Left renal pelvis (tissue), 4 donors: ENCODE results near the gene HEPN1. TPM values are rescaled to one million over a fixed set of nuclear protein-coding genes. Genes with fewer than 3 reads are reported as not detected.

Experiments
- DNase-seq, 4 donors: peaks; one replicate each; pipeline ENCODE4 v3.0.0-alpha.2; 2013; ENCODE audit warnings: low read depth in 4 of 4, low spot score in 3 of 4
- polyA plus RNA-seq, 4 donors: library from polyadenylated mRNA; unstranded; fragments of 120-200 nt; gene quantifications; one replicate each; pipeline ENCODE4 v1.2.1, GENCODE V29; 2013; ENCODE audit not compliant: insufficient read length in 4 of 4

The HEPN1 gene
- polyA plus RNA-seq, result 1 to 10 TPM in 1 of 4 donors, under 1 TPM in 2, not detected in 1; 0.92 to 1.5 (median 0.96) TPM

DNA sequence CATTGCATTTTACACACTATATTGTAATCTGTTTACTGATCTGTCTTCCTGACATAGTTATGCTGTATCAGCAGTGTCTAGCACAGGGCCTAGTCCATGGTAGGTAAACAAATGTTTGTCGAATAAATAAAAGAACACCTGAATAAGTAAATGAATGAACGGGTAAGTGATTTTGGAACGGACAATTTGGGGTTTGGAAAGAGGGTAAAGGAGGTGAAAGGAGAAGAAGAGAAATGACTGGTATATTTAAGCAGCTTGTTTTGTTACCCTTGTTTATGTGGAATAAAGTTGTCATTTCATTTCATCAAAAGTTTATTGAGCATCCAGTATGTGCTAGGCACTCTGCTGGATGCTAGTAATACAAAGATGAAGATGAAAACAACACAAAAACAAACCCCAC is at the start of gene HEPN1:
HEPN1 (plus strand) TSS at position 301 of the 400 bp plus-strand sequence.
- DNase-seq, result no peak

DNA sequence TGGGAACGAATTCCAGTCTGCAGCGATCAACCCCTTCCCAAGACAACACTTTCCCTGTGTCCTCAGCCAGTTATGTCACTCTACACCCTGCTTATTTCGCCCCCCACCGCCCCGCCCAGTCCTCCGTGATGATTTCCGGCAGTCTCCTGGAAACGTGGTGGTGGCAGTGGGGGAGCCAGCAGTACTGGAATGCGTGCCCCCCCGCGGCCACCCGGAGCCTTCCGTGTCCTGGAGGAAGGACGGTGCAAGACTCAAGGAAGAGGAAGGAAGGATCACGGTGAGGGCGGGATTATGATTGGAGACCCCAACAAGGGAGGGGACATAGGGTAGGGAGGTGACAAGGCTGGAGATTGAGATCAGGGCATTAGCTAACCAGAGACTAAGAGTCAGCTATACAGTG is 49.7 kb upstream of the HEPN1 start:
- no peak for DNase-seq

DNA sequence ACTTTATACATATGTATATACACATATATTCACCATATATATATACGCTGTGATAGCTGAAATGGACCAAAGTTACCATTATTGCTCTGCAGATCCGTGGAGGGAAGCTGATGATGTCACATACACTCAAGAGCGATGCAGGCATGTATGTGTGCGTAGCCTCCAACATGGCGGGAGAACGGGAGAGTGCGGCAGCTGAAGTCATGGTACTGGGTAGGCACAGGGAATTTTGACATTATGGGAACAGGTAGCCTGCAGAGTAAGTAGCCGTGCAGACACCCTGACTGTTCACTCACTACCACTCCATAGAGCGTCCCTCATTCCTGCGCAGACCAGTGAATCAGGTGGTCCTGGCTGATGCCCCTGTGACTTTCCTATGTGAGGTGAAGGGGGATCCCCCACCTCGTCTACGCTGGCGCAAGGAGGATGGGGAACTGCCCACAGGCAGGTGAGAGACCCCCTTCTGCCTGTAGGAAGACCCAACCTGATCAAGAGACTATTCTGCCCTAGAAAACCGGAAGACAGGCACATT is 49.1 kb upstream of the HEPN1 start:
- DNase-seq, result no peak

DNA sequence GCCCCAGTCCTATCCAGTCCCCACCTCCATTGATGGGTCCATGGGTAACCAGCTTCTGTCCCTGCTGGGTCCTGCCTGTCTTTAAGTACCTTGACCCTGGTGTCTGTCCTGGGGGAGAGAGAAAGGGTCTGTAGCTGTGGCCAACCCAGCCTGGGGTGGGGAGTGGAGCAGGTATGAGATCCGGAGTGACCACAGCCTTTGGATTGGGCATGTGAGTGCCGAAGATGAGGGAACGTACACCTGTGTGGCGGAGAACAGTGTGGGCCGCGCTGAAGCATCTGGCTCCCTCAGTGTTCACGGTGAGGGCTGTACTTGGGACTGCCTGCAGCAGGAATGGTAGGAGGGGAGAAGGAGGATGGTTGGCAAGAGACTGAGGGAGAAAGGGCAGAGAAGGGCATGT is 48.6 kb upstream of the HEPN1 start:
- no peak for DNase-seq

DNA sequence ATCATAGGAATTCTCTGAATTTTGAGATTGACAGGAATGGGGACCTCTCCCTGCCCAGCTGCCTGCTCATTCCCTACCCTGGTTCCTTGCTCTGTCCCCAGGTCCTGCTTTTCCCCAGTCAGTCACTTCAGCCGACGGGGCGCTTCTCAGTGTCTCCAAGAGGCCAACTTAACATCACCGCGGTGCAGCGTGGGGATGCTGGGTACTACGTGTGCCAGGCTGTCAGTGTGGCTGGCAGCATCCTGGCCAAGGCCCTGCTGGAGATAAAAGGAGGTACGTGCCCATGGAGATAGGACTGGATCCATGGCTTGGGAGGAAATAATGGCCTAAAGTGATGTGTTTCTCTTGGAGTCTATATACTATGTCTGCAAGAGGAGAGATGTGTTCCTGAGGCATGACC is 46.8 kb upstream of the HEPN1 start:
- no peak for DNase-seq

DNA sequence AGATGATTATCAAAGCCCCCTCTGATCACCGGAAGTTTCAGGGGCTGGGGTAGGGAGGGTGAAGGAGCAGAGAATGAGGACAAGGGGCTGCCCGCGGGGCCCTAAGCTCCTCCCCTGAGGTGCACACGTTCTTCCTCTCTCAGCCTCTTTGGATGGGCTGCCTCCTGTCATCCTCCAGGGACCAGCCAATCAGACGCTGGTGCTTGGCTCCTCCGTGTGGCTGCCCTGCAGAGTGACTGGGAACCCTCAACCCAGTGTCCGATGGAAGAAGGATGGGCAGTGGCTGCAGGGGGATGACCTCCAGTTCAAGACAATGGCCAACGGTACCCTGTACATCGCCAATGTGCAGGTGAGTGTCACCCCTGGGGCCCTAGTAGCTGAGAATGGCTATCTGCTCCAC is 46.3 kb upstream of the HEPN1 start:
- no peak for DNase-seq

DNA sequence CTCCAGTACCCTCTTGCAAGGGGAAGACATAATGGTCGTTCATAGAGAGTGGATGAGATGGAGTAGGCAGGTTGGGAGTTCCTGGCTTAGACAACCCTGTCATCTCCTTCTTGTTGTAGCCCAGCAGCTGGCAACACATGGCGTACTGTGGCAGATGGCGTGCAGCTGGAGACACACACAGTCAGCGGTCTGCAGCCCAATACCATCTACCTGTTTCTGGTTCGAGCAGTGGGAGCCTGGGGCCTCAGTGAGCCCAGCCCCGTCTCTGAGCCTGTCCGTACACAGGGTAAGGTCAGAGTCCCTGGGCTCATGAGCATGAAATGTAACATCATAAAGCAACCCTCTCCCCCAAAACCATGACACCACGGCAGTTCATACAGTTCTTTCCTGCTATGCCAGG is 45.1 kb upstream of the HEPN1 start:
- DNase-seq, result no peak

DNA sequence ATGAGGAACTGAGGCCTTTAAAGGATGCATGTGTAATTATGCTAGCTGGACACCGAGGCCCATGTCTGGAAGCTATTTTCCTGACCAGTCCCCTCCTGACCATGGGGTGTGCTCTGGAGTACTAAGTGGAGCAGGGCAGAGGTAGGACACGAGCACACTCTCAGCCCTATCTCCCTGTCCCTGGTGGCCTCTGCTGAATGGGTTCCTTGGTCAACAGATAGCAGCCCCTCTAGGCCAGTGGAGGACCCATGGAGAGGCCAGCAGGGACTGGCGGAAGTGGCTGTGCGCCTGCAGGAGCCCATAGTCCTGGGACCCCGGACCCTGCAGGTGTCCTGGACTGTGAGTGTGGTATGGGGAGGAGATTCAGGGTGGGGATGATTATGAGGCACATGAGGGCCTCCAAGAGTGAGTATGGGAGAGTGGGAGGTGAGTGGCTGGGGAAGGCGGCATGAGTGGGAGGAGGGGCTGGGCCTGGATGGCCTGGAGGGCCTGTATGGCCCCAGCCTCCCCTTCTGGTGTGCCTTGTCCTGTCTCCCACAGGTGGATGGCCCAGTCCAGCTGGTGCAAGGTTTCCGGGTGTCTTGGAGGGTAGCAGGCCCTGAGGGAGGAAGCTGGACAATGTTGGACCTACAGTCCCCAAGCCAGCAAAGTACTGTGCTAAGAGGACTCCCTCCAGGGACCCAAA is 44.3 kb upstream of the HEPN1 start:
- no peak for DNase-seq

DNA sequence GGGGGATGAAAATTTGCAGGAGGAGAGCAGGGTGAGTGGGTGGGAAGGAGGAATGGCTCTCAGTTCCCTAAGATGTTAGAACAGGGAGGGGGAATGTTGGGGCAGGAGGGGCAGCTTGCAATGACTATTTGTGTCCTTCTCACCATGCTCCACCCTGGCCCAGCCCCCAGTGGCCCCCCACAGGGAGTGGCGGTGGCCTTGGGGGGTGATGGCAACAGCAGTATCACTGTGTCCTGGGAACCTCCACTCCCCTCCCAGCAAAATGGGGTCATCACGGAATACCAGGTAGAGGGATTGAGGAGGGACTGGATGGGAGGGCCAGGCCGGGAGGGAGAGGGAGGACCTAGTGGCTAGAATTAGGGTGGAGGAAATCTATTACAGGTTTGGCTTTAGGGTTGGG is 43.6 kb upstream of the HEPN1 start:
- DNase-seq, result no peak

DNA sequence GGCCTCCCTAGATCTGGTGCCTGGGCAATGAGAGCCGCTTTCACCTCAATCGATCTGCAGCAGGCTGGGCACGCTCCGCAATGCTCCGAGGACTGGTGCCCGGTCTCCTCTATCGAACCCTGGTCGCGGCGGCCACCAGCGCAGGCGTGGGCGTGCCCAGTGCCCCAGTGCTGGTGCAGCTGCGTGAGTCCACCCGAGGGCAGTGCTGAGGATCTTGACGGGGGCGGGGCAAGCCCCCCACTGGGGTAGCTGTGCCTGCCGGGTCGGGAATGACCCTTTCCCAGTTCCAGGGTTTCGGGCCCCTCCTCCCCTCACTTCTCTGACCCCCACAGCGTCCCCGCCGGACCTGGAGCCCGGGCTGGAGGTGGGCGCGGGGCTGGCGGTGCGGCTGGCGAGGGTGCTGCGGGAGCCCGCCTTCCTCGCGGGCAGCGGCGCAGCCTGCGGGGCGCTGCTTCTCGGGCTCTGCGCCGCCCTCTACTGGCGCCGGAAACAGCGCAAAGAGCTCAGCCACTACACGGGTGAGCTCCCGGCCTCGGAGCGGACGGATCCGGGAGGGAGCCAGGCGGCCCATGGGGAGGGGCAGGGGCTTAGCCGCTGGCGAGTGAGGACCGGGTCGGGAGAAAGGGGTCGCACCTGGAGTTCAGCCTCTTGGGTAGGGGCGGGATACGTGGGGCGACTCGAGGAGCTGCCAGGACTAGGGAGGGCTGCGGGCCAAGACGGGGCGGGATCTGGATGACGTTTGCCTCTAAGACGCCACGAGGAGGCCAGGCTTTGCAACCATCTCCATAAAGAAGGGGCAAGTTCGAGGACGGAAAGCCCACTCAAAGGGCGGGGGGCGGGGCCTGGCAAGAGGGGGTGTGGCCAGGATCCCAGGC is 42.9 kb upstream of the HEPN1 start:
- DNase-seq, result peak; percentile 79 to 85 (median 82)

DNA sequence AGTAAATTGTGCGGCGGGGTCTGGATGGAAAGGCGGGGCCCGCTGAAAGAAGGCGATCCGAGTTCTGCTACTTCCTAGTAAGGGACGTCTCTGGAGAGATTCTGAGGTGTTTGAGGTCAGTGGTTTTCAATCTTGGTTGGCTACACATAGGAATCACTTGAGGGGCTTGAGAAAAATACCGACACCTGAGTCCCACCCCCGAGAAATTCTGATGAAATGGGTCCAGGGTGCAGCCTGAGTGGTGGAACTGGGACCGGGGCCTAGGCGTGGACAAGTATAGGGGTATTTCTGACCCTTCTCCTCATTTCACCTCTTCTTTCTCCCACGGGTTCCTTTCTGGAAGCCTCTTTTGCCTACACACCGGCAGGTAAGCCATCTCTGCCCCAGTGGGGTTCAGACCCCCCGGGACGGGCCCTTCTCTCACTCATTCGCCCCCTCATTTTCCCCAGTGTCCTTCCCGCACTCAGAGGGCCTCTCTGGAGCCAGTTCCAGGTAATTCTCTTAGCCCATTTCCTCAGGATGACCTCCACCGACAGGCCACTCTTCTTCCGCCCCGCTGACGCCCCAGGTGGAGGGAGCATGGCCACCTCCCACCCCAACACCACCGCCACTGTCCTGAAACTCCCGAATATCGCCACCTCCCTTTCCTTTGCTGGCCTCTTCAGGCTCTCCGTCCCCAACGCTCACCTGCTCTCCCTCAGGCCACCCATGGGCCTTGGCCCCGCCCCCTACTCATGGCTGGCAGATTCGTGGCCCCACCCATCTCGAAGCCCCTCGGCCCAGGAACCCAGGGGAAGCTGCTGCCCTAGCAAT is 42.0 kb upstream of the HEPN1 start:
- DNase-seq, result no peak

DNA sequence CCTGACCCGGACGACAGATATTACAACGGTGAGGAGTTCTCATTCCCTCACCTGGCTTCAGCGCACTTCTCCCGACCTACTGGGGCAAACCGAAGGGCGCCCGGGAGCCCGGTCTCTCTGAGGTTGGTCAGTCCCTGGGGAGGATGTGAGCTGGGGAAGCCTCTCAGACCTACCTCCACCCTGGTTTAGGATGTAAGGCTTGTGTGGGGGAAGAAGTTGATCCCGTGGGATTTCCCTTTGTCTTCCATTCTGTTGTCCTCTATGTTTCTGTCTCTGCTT is 41.5 kb upstream of the HEPN1 start:
- no peak for DNase-seq

DNA sequence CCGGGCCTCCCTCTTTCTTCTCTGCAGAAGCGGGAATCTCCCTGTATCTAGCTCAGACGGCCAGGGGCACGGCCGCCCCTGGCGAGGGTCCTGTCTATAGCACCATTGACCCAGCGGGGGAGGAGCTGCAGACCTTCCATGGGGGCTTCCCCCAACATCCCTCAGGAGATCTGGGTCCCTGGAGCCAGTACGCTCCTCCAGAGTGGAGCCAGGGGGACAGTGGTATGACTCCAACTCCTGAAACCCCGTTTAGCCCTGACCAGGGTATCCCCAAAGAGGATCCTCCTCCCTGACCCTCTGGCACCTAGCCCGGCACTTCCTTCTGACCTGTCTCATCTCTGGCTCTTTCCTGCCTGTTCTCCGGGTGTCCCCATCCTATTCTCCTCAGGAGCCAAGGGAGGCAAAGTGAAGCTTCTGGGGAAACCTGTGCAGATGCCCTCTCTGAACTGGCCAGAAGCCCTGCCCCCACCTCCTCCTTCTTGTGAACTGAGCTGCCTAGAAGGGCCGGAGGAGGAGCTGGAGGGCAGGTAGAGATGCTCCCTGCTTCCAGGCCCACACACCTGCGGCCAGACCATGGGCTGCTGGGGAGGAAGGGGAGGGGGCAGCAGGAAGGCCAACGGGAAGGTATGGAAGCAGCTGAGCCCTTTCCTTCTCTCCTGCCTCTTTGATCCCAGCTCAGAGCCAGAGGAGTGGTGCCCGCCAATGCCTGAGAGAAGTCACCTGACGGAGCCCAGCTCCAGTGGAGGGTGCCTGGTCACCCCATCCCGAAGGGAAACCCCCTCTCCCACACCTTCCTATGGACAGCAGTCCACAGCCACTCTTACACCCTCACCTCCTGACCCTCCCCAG is 40.9 kb upstream of the HEPN1 start:
- no peak for DNase-seq

DNA sequence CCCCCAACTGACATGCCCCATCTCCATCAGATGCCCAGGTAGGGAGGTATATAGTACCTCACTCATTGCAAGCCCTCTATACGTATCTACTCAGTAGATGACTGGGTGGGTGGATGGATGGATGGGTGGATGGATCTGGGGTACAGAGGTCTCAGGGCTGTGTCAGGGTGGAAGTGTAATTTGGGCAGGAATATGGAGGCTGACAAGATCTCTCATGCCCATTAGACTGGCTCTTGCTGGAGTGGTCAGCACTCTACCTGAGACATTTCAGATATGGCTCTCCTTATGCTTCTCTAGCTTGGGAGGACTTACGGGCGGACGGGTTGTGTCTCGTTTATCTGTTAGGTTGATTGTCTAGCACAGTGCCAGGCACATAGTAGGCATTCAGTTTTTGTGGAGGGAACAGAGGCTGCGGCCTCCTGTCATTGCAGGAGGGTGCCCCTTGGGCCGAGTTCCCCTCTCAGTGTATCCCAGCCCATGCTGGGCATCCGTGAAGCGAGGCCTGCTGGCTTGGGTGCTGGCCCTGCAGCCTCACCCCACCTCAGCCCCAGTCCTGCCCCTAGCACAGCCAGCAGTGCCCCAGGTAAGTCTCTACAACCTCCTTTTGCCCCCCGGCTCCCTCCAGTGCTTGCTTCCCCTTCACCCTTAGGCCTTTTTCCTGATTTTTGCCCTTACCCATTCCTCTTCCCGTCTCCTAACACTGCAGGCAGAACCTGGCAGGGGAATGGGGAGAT is 40.1 kb upstream of the HEPN1 start:
- no peak for DNase-seq

DNA sequence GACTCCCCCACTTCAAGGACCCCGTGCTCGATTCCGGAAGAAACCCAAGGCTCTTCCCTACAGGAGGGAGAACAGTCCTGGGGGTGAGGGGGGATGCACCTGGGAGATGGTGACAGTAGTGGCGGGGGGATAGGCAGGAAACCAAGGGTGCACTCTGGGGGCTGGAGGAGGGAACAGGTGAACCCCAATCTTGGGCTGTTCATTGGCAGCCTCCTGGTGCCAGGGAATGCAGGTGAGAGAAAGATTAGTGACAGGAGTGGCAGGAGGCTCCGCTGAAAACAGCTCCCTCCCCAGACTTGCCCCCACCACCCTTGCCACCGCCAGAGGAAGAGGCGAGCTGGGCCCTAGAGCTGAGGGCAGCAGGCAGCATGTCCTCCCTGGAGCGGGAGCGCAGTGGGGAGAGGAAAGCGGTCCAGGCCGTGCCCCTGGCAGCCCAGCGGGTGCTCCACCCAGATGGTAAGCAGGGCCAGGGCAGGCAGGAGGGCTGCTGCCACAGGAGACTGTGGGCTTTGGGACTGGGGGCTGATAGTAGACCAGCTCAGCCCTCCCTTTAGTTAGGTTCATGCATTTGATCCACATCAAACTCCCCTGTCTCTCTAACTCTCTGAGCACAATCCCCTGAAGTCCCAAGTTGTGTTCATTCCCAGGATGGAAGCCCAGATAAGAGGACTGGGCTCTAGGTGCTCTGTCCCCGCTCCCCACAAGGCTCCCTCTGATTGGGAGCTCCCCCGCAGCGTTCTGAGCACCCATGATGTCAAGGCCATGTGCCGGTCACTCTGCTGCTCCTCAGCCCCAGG is 39.4 kb upstream of the HEPN1 start:
- DNase-seq, result no peak

DNA sequence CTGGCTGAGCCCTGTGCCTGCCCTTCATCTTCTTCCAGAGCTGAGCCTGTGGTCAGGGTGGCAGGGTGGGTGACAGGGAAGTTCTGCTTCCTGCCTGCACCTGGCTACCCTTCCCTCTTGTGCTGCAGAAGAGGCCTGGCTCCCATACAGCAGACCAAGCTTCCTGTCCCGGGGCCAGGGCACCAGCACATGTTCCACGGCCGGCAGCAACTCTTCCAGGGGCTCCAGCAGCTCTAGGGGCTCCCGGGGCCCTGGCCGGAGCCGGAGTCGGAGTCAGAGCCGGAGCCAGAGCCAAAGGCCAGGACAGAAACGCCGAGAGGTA is 38.8 kb upstream of the HEPN1 start:
- no peak for DNase-seq

DNA sequence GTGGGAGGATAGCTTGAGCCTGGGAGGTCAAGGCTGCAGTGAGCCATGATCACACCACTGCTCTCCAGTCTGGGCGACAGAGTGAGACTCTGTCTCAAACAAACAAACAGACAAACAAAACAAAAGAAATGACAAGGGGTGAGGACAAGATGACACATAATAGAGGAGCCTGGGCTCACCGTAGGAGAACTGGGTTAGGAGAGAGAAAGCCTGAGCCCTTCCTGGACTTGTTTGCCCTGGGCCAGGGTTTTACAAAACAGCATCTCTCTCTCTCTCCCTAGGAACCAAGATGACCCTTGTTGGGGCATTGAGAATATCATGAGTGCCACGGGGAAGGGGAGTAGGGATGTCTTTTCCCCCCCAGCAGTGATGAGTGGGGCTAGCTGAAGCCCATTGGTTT is 38.1 kb upstream of the HEPN1 start:
- DNase-seq, result no peak

DNA sequence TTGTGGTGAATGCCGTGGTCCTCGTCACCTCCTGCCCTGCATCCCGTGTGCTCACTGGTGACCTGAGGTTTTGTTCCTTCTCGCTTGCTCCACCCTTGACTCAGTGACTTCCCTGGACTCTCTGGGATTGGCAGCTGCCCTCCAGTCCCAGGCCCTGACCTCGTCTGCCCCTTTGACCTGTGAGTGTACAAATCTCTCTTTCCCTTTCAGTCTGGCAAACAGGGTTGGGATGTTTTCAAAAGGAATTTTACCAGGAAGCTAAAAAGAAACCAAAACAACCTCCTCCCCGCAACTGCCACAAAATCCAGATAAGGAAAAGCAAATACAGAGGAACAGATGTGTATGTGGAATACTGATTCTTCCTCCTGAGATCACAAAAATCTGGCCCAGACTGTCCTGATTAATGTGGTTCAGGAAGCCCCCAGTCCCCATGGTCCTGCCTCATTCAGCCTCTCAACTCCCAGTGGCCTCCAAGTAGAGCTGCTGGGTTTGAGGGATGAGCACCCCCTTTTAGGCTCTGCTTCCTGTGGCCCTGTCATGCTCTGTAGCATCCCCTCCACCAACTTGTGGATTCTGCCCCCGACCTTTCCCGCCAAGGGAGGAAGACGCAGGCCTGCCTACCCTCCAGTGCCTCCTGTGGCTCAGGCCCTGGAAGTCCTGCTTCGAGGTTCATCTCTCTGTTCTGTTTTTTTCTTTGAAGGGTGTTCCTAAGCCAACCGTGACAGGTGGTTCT is 36.5 kb upstream of the HEPN1 start:
- no peak for DNase-seq
